Measurements from ENCODE around the gene CTXND1.

DNA sequence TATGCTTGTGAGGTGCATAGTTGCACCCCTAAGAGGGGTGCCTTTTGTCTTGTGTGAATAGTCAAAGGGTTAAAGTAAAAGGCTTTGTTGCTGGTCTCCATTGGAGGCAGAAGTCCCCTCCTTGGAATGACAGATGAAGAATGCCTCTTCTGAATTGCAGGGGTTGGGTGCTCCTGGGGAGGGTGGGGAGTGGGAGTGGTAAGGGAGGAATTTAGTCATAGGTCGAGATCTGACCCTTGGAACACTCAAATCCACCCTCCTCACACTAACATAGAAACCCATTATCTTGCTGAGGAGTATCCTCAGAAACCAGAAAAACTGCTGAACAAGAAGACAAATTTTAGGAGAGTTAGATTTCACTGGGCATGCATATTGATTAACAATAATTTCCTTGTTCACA lies 4.7 kb downstream of the CTXND1 start:
- TF ChIP-seq CTCF (conservative IDR thresholded peaks at IDR 0.05; ENCODE audit: low read depth, low read length), result no peak
- TF ChIP-seq EZH2phosphoT487 (IDR thresholded peaks at IDR 0.05; ENCODE audit: borderline replicate concordance, low read length), result no peak
- TF ChIP-seq EZH2 (IDR thresholded peaks at IDR 0.05; ENCODE audit: low read length, unreplicated experiment), result no peak

Data from PC-3 (cell line).